Islet of Langerhans (tissue), 1 donor: Measurements from ENCODE around the gene COX15.
"Not testable (repeated sequence)": the region's sequence is repeated elsewhere in the genome, so short reads cannot be mapped to it uniquely, and the experiment has no call there.

Source experiments
- FAIRE-seq: peaks from one replicate; lab custom pipeline; 2011; peaks lifted over from hg19 to GRCh38; lab: Jason Lieb, UNC

COX15 gene

DNA sequence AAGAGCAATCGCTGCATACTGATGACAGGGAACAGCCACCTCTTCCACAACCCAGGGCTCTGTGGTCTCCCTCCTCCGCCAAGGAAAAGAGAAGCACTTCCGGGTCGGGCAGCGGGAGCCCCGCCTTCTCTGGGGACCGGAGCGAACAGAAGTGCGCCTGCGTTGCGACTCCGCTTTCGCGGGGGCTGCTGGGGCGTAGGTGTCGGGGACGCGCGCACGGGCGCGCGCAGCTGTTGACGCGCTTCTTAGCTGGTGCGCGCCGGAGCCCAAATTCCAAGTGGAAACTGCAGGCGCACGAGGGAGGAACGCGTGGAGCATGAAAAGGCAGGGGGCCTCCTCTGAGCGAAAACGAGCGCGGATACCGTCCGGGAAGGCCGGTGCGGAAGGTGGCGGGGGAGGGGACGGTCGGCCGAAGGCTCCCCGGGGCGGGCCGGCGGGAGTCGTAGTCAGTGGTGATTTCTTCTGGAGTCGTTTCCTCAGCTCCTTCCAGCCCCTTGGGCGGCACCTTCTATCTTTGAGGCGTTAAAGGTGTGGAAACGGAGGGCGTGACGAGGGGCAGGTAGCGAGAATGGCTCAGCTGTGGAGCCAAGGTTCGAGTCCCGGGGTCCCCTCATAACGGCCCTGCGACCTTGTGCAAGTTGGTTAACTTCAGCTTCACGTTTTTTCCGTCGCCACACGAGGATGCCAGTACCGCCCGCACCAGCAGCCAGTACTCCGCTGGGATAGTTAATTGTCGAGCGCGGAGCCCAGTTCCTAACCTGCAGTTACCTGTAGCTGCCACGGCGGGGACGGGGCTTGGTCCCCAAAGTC is at the start of gene COX15, which contains the start of gene CUTC:
Gene COX15, minus strand, starts transcription at position 95 of the 810 bp plus-strand sequence. Its CDS starts 78 bp downstream, at position 17.
Gene CUTC, plus strand, starts transcription at position 202 of the 810 bp plus-strand sequence. Its CDS starts 115 bp downstream, at position 317.
- peak; percentile 5 for FAIRE-seq

DNA sequence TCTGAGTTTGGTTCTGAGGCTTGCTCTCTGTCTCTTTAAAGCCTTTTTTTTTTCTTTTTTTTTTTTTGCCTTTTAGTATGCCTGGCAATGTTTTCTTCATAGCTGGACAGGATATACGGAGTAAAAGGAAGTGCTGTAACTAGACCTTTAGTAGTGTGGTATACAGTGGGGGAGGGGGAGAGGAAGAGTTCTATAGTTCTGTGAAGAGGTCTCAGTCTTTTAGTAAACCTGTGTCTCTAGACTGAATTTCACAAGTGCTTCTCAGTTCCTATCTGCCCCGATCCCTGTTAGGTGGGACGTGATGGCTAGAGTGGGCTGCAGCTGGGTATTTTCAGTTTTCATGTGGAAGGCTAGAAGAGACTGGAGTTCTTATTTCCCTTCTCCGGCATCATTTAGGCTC is 47.4 kb upstream of the COX15 start:
- FAIRE-seq, result no peak

DNA sequence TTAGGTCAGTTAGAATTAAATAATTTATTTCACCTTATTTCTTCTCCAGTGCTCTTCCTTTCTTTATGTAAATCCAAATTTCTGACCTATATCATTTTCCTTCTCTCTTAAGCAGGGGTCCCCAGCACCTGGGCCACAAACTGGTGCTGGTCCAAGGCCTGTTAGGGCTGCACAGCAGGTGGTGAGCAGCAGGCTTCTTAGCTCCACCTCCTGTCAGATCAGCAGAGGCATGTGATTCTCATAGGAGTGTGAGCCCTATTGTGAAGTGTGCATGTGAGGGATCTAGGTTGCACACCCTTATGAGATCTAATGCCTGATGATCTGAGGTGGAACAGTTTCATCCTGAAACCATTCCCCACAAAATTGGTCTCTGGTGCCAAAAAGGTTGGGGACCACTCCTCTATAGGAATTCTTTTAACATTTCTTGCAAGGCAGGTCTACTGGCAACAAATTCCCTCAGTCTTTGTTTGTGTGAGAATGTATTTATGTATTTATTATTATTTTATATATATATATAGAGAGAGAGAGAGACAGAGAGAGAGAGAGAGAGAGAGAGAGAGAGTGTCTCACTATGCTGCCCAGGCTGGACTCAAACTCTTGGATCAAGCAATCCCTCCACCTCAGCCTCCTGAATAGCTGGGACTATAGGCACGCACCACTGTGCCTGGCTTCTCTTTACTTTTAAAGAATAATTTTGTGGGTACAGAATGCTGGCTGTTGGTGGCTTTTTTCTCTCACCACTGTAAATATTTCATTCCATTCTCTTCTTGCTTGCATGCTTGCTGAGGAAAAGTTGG is 46.2 kb upstream of the COX15 start:
- FAIRE-seq, result no peak

DNA sequence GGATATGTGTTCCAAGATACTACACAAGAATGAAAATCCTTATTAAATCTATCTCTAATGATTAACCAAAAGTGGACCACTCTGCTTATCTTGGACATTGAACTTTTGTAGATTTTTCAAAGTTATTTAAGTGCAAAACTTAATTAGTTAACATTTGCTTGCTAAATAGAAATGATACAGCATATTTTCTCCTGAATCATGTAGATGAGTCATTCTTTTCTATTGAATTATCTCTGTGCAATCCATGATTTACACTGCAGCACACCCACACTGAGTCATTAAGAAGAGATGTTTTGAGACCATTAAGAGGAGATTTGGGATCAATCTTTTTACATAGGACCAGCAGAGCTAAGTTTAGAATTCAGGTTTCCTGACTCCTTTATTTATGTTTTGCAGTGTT is 43.9 kb upstream of the COX15 start:
- peak; percentile 97 for FAIRE-seq

DNA sequence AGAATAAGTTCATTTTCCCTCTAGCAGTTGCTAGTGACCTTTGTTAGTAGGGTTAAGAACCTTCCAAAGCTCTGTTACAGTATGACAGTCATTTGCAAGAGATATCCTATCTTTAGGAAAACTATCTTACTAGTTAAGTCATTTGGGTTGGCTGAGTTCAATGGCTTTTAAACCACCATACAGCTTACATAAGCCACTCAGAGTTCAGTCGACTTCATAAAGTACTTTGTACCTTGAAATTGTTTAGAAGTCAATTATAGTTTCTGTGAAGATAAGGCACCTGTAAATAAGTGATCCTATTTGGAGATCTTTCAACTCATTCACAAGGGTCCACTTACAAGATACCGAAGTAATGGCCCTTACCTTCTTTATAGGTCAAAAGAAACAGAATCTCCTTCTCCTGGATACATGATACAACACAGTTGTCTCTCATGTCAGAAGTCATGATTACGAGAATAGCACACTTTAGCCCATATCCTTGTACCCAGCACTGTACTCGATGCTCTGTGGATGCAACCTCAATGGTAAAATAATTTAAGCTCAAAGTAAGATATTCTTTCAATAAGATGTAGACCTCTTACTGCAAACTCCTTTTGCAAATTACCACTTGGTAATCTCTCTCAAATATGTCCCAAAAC is 38.6 kb upstream of the COX15 start:
- FAIRE-seq, result no peak

DNA sequence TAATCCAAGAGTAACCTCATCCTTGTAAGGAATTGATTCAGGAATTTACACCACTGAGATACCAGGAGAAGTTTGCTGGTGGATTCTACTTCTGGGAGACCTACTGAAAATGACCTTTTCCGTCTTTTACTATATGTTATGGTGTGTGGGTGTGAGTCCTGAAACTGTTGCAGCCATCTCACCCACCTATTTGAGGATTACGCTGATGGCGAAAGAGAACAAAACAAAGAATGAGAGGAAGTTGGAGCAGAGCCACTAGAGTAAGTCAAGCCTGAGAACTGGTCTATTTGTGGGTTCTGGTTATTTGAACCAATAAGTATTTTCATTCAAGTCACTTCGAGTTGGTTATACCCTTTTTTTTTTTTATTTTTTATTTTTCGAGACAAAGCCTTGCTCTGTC is 37.8 kb upstream of the COX15 start:
- no peak for FAIRE-seq

DNA sequence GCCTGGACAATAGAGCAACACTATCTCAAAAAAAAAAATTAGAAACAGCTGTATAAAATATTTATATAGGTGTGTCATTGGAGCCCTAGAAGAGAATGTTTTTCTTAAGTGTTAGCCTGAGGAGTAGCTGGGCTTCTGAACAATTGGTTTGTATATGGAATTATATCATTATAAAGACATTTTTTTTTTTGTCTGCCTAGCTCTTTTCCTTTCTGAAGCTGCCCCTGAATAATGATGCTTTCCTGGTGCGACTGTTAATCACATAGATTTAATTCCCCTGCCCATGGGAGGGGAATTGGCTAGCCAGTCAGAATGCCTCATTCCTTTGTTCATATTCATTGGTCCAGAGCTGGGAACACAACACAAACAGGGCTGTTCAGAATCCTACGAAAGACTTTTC is 36.6 kb upstream of the COX15 start:
- no peak for FAIRE-seq

DNA sequence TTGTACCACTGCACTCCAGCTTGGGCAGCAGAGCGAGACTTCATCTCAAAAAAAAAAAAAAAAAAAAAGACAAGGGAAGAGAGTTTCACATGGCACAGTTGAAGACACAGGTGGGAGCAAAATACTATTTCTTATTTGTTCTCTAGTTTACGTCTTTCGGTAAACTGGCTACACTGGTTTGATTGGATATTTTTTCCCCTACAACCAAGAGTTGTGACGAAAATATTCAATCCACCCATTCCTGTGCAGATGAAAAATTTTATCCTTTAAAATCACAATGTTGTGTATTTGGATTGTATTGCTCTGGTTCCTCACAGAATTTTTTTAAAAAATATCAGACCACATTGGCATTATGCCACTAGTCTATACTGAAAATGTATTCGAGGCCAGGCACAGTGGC is 36.0 kb upstream of the COX15 start:
- FAIRE-seq, result no peak

DNA sequence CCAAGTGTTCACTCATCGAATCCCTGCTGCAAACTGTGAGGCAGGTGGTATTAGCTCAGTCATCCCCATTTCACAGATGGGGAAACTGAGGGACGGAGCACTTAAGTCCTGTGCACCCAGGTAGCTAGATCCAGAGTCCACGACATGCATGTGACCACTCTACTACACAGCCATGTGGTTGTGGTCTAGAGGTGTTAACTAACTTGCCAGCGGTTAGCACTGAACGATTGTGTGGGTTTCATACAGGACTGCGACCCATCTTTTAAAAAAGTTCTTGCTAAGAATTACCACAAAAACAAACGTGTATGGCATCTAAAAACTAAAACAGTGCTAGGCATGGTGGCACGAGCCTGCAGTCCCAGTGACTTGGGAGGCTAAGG is 34.4 kb upstream of the COX15 start:
- no peak for FAIRE-seq

DNA sequence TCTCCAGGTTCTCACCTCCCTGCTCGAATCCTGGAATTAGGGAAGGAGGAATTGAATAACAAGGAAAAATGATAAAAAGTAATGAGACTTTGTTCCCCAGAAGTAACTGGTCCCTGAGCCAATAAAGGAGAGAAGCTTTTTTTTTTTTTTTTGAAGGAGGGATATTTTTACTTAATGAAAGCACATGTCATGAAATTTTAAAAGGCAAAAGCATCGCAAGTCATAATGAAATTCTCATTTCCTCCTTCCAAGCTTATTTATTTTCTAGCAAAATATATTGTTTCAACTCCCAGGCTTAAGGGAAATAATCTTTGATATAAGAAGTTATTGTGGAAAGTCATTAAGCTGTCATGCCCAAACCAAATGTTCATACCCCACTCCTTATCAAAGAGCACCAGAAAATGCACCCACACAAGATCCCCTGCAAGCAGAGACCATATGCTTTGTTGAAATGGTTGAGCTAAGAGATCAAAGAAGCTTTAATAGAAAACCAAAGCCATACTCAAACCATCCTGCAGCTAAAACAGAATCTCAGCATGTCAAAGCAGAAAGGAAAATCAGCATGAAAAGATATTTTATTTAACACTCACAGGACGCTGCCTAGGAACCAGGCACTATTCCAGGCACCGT is 33.9 kb upstream of the COX15 start:
- FAIRE-seq, result no peak

DNA sequence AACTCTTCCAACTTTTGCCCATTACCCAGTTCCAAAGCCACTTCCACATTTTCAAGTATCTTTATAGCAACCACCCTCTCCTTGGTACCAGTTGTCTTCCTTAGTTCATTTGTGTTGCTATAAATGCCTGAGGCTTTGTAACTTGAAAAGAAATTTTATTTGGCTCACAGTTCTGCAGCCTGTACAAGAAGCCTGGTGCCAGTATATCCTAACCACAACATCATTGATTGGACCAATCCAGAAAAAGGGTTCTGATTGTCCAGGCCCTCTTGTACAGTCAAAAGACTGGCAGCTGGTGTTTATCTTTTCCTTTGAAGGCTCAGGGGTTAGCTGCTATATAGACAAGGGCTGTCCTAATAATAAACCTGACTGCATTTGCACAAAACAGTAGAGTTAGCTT is 29.4 kb upstream of the COX15 start:
- FAIRE-seq, result no peak

DNA sequence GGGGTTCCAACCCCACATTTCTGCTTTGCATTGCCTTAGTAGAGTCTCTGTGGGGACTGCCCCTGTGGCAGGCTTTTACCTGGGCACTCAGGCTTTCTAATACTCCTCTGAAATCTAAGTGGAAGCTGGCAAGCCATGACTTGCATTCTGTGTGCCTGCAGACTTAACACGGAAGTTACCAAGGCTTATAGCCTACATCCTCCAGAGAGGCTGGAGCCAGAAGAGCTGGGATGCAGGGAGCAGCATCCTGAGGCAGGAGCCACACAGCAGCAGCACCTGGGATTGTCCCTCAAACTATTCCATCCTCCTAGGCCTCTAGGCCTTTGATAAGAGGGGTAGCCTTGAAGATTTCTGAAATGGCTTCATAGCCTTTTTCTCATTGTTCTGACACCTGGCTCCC is 28.4 kb upstream of the COX15 start:
- FAIRE-seq, result no peak

DNA sequence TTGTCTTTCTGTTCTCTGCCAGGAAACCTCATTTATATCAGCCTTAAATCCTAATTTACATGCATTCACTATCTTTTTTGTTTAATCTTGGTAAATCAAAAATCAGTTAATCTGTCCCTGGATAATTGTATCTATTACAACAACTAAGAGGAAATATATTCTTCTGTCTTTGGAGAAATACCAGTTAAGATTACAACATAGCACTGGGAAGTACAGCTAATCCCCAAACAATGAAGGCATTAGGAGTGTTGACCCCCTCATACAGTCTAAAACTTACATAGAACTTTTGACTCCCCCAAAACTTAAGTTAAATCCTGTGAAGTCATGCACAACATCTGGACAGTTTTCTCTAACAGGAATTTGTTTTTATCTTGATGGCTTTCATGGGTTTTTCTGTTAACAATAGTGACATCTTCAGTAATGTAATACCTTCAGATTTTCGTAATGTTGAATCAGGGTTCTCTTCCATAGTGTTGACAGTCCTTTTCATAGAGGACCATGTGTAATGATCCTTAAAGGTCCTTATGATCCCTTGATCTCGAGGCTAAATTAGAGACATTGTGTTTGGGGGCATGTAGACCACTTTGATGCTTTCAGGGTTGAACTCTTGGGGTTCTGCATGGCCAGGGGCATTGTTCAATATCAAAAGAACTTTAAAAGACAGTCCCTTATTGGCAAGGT is 26.4 kb upstream of the COX15 start:
- FAIRE-seq, result no peak

DNA sequence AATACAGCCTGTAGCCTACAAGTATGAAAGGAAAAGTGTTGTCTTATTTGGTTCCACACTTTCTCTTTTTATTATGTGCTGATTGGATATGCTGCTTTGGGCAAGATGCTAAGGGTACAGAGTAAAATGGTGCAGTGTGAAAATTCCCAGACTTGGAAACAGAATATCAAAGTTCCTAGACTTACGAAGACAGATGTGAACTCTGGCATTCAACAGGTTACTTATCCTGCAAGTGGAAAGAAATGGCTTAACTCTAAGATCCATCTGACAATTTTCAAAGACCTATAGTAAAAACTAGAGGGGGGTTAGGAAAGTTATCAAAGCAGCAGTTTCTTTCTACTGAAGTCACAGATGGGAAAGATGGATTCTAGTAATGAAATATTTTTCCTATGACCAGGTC is 24.2 kb upstream of the COX15 start:
- no peak for FAIRE-seq

DNA sequence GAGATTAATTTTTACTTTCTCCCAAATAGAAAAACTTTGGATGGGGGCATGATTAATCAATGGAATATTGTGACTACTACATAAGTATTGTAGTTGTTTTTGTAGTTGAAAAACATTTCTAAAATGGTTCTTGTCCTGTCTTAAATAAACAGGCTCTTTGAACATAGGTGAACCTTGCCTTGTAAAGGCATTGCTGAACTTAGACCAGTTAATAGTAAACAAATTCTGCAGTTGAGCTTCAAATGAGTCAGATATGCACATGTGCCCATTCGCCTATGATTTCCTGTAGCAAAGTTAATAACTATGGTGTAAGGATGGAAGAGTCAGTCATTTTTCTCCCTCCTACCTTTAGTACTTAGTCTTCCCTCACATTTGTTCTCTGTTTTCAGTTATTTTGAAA is 22.7 kb upstream of the COX15 start:
- no peak for FAIRE-seq

DNA sequence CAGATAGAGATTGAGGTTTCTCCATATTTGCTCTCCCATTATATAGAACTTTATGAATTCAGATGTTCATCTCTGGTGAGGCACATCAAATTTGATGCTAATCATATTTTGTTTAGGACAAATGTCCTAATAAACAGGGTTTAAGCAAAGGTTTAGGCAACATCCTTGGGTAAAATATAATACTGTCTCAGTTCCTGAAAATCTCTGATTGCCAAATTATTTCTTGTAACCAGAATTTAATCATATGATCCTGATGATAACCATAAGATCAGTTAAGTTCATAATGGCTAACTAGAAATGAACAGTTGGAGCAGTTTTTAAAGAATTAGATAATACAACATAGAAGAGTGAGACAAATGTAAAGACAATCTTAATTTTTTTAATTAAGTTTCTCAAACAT is 18.7 kb upstream of the COX15 start:
- no peak for FAIRE-seq

DNA sequence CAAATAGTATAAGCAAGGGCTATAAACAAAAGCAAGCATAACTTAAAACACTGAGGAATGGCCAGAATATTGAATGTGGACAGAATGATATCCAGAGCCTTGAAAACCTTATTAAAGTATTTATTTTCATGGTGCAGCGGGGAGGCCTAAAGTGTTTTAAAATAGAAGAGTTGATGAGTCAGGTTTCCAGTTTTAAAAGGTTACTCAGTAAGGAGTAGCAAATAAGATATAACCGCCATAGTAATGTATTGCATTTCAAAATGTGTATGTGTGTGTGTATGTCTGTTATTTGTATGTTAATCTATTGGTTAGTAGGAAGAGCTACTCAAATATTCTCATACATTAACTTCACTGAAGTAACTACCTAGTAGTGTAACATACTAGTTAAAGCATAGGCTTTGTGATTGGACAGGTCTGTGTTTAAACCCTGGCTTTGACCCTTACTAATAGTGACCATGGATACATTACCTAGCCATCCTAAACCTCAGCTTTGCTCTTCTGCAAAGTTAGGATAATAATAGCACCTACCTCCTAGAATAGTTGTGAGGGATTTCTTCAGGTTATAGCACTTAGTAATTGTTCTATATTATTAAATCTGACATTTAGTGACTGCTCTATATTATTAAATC is 17.0 kb upstream of the COX15 start:
- FAIRE-seq, result no peak

DNA sequence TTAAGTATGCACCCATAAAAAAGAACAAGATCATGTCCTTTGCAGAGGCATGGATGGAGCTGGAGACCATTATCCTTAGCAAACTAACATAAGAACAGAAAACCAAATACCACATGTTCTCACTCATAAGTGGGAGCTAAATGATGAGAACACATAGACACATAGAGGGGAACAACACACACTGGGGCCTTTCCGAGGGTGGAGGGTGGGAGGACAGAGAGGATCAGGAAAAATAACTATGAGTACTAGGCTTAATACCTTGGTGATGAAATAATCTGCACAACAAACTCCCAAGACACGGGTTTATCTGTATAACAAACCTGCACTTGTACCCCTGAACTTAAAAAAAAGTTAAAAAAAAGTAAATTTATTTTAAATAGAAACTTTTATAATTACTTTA is 14.2 kb upstream of the COX15 start:
- FAIRE-seq, result not testable (repeated sequence)

DNA sequence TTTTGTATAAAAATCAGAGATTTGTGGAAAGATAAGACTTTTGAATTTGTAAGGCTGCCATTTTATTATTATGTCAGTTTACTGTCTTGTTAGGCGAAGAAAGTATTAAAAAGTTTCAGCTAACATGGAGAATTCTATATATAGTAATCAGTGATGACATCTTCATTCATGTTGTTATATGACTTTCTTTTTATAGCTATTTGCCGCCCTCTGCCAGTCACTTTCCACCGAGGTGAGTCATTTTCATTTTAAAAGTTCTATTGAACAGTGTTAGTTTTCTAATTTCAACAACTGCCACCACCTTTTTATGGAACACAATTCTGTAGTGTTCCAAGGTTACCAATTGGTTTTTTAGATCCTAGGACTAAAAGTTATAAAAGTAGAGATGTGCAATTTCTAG is 11.9 kb upstream of the COX15 start:
- FAIRE-seq, result no peak

DNA sequence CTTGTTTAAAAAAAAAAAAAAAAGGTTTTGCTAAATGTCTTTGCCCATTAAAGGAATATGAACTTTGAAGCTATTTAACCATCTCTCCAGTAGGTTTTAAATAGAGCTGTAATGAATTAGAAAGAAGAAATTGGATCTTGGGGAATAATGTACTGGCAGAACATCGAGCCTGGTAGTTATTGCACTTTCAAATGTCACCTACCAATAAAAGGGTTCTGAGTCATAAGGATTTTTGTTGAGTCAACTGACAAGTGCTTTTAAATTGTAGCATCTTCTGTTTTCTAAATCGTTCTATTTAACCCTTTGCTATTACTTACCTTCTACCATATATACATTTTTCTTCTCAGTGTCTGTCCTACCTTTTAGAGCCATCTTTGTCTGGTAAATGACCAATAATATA is 10.8 kb upstream of the COX15 start:
- no peak for FAIRE-seq

DNA sequence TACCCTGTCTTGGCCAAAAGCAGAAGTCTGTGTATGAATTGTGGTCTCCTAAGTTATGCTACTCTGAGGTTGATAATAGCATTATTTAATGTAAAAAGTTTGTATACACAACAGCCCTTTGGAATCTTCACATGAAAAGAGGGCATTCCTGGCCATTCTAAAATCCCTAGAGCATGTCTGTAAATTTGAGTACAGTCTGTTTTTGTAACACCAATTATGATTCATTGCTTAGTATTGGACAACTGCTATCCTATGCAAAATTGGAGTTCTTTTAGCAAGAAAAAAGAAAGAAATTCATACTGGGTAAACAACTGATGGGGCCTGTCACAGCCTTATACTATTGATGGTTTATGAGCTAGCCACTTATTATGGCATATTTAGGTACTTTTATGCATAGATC is 10.3 kb upstream of the COX15 start:
- FAIRE-seq, result no peak
